GM18517 (cell line): ENCODE measurements around the gene CDH13.
A peak's percentile ranks its signal among the peaks of the same experiment; 100 is the strongest.

Source experiments
- ATAC-seq: cut with Tn5 transposase; IDR thresholded peaks from one replicate; pipeline ENCODE4 v1.9.1; 2021; ENCODE audit warnings: mild to moderate bottlenecking, moderate library complexity; ENCODE audit not compliant: unreplicated experiment

The CDH13 gene

GRCh38 chr16:82649766-82650165, 23.0 kb downstream of the CDH13 start:
- no peak for ATAC-seq

- no peak for ATAC-seq
Observed at GRCh38 chr16:82650804-82651203, 24.0 kb downstream of the CDH13 start.

- ATAC-seq: peak; percentile 64
Observed at GRCh38 chr16:82651921-82652601, 25.3 kb downstream of the CDH13 start.

GRCh38 chr16:82652826-82653225, 26.1 kb downstream of the CDH13 start:
- no peak for ATAC-seq

- peak; percentile 74 for ATAC-seq
Observed at GRCh38 chr16:82653550-82654511, 27.1 kb downstream of the CDH13 start.

GRCh38 chr16:82655072-82655714, 28.4 kb downstream of the CDH13 start:
- peak; percentile 37 for ATAC-seq

- ATAC-seq: no peak
Observed at GRCh38 chr16:82655720-82656490, 29.1 kb downstream of the CDH13 start.

GRCh38 chr16:82657239-82657638, 30.5 kb downstream of the CDH13 start:
- no peak for ATAC-seq

- ATAC-seq: no peak
Observed at GRCh38 chr16:82657786-82658185, 31.0 kb downstream of the CDH13 start.

GRCh38 chr16:82658796-82659195, 32.0 kb downstream of the CDH13 start:
- no peak for ATAC-seq

- ATAC-seq: no peak
Observed at GRCh38 chr16:82660075-82660645, 33.4 kb downstream of the CDH13 start.

GRCh38 chr16:82660966-82661365, 34.2 kb downstream of the CDH13 start:
- ATAC-seq: no peak

GRCh38 chr16:82664181-82664580, 37.4 kb downstream of the CDH13 start:
- ATAC-seq: no peak

- no peak for ATAC-seq
Observed at GRCh38 chr16:82665025-82665424, 38.3 kb downstream of the CDH13 start.

GRCh38 chr16:82667437-82667836, 40.7 kb downstream of the CDH13 start:
- ATAC-seq: no peak

GRCh38 chr16:82668094-82668493, 41.3 kb downstream of the CDH13 start:
- no peak for ATAC-seq

GRCh38 chr16:82671741-82672140, 45.0 kb downstream of the CDH13 start:
- ATAC-seq: no peak

- no peak for ATAC-seq
Observed at GRCh38 chr16:82672676-82673075, 45.9 kb downstream of the CDH13 start.

- ATAC-seq: no peak
Observed at GRCh38 chr16:82675300-82675699, 48.5 kb downstream of the CDH13 start.

- ATAC-seq: no peak
Observed at GRCh38 chr16:82681592-82681991, 54.8 kb downstream of the CDH13 start.
